Measurements from ENCODE around the gene TMIGD3.

Gene TMIGD3

DNA sequence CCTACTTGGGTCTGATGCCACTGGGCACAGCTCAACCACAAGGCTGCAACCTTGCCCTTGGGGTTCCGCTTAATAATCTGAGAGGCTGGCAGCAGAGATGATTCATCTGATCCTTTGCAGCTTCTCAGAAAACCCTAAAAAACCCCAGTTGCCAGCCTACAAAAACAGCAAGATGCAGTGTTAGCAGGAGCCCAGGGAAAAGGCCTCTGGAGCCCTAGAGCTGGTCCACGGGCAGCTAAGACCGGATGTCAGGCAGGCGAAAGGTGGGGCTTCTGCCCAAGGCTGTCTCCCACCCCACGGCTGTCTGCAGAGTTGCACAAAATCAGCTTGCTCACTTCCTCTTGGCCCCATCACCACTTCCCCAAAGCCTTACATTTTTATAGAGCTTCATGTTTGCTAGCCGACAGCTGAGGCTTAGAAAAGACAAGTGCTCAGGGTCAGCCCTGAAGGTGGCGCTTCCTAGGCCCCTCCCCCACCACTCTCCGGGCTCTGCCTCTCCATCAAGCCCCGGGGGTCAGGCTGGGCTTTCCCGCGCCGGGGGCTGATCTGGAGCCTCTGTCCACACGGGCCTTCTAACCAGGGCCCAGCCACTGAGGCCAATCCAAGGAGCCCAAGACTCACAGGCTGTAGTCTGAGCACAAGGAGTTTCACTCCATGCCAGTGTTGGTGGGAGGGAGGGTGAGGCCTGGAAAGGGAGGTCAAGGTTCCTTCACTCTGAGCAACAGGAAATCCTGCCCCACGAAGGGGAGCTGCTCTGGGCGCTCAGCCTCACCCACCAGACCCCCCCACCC, 4.2 kb upstream of the TMIGD3 start:
- no peak for DNase-seq

DNA sequence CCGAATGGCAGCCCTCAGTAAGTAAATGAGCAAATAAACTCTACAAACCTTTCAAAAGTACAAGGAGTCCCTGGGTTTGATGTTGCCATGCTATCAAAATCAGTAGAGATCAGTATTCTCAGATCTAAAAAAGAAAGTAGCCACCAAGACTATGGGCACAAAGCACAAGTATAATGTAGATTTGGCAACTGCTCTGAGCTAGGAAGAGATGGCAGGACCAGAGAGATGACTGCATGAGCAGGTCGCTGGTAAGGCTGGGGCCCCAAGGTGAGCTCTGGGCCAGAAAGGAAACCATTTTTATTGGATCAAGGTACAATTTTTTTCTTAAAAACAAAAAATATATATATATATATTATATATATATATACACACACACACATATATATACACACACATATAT, 3.1 kb upstream of the TMIGD3 start:
- no peak for DNase-seq

DNA sequence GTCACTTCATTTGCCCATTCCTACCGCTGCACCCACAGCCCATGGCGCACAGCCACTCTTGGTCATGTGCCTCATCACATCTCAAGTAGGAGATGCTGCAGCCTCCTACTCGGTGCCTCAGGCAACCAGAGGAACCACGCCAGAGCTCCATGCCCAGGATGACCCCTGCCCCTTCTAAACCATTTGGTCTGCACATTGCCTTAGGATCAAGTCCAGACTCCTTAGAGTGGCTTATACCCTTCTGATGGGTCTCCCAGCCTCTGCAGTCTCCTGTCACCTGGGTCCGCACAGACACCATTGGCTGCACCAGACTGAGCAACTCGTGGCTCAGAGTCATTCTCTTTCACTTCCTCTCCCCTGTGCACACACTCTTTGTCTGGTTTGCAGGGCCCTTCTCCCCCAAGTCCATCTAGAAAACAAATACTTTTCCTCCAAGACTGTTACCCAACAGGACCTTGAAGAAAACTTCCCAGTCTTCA, 2.2 kb upstream of the TMIGD3 start:
- no peak for DNase-seq

DNA sequence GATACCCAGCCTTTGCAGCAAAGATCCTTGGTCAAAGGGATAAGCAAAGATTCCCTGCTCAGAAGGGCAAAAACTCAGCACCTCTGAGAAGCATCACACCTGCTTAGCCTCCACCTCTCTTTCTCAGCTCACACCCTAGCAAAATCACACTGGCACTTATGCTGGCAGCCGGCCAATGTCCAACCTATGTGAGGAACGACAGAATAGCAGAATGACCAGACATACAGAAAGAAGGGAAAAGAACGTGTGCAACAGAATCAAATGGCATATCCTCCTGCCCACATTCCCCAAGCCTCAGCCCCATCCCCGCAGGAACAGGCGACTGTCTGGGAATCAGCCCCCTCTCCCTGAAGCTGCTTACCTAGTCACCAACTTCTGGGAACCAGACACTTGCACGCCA, 664 bp upstream of the TMIGD3 start:
- no peak for DNase-seq

DNA sequence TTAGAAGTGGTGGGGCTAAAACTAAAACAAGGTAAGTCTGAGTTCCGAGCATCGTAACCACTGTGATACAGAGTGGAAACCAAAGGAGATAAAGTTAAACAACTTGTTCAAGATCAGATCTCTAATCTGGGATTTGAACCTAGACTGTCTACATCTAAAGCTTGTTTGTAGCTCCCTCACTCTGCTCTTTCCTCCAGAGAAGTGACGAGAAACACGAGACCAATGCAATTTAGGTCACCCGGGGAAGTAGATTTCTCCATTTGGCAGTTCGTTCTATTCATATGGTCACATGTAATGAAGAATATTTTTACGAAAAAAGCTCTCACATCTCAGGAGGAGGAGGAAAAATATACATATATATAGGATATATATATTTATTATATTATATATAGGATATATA, 1.8 kb downstream of the TMIGD3 start:
- DNase-seq, result no peak

DNA sequence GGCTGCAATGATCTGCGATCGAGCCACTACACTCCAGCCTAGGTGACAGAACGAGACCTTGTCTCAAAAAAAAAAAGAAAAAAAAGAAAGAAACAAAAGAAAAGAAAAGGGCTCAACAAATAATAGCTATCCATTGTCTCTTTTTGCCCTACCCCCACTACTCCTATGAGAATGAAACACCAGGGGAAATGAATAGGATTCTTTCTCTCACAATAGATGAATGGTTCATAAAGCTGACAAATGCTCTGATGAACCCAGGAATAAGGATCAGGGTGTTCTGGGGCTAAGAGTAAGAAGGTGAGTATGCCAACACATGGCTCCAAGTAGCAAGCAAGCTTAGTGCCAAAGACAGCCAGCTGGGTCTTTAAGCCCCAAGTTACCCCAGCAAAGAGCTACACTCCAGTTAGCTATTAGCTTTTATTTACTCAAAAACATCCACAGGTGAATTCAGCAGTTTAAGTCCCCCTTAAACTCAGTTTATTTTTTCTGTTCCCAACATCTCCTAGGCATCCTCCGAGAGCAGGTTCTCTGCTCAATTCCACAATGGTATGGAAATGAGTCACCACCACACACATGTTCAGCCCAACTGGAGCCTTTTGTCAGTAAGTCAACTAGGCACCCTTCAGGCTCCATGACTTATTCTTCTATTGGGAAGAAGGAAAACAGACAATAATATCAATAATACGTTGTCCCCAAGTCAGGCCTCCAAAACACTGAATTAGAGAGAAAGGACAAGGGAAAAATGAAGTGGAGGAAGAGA, 4.2 kb downstream of the TMIGD3 start:
- DNase-seq, result no peak

DNA sequence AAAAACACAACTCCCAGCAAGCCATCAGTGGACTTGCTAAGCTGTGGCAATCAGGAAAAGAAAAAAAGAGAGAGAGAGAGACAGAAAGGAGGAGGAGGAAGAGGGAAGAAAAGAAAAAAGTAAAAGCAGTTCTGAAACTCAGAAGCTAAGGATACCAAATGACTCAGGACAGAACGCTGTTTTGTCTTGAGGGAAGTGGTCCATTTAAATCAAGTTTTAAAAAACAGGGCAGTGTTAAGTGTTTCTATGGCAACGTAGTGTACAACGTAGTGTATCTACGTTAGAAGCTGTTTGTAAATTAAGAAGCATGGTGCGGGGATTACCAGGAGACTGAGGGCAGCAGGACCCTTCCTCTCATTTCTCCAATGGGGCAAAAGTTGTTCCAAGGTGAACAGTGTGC, 5.8 kb downstream of the TMIGD3 start:
- DNase-seq, result no peak

DNA sequence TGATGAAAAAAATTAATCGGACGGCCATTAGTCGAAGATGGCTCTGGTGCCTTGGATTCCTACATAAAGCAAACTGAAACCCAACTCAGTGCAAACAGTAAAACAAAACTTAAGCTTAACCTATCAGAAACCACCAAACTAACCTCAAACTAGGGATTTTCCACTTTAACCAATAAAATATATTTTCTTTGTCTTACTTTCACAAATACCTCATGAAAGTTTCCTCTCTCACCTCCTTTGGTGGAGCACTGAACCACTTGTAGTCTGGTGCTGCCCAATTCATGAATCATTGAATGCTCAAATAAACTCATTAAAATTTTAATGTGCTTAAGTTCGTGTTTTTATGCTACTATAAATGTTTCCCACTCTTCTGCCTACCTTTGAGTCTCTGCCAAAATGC, 7.0 kb downstream of the TMIGD3 start:
- DNase-seq, result no peak

DNA sequence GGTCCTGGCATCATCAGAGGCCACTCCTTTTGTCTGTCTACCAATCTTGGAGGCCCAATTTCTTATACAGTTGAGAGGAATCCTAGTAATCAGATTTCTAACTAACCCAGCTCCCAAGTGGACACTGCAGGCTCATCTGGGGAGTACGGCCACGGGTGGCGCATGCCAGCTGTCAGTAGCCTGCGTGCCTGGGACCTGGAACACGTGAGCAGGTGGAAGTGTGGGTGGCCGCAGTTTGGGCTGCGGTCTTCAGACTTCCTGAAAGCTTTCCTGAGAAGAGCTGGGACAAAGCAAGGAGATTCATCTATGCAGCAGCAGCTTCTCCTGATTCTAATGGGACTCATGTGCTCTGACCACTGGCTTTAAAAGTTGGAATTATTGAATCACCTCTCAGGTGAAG, 12.4 kb downstream of the TMIGD3 start:
- DNase-seq, result no peak

DNA sequence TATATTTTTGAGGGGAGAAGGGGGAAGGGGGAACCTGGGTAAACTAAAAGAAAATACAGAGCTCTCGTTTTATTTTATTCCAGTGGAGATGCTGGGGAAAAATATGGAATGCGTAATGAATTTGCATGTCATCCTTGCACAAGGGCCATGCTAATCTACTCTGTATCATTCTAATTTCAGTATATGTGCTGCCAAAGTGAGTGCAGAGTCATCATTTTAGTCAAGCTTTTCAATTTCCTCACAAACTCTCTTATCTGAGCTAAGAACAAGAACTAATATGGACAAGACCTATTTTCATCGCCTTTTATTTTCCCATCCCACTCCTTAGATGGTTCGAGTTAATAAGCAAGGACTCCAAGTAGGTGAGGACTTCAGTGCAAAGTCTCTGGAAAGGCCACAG, 13.2 kb downstream of the TMIGD3 start:
- DNase-seq, result no peak

DNA sequence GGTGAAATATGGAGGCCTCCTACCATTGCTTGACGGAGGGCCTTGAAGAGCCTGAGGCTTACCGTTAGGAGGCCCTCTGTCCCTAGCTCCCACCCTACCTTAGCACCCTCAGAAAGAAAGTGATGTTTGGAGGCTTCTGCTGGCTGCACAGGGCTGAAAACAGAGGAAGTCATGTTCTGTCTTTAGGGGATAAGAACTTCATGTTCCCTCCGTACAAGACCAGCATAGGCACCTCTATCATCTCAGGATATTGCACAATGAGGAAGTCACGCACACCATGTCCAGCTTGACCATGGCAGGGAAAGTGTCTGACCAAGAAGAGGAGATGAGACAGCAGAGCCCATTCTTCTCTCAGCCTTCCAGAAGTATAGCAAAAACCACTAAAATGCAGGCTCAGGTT, 13.8 kb downstream of the TMIGD3 start:
- DNase-seq, result no peak

DNA sequence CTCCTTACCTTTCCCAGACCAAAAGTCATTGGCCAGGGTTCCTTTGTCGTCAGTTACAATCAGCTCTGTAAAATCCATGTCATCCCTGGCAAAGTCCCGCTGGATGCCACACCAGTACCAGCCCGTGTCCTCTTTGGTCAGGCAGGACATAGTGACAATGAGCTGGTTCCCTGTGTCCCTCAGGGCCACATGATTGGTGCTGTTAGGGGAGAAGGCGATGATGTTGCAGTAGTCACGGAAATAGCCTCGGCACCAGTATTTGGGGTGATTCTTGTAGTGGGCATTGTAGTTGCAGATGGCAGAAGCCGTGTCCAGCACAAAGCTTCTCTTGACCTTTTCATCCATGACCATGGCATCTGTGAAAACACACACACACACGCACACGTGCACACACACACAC, 14.8 kb downstream of the TMIGD3 start:
- no peak for DNase-seq

DNA sequence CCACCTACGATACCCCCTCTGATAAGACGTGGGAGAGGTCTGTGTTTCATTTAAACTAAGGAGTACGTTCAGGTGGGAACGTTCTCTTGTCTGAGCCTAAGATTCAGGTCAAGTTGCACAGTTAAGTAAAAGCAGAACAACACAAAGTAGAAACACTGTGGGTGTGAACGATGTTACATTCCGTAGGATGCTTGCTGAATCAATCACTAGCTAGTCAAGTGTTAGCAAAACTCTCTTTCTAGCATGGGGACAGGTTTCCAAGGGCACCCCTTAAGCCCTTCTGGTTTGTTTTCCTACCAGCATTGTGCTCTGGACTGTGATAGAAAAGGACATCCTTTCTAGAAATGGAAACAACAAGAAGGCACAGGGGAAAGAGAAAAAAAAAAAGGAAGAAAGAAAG, 16.3 kb downstream of the TMIGD3 start:
- DNase-seq, result no peak

DNA sequence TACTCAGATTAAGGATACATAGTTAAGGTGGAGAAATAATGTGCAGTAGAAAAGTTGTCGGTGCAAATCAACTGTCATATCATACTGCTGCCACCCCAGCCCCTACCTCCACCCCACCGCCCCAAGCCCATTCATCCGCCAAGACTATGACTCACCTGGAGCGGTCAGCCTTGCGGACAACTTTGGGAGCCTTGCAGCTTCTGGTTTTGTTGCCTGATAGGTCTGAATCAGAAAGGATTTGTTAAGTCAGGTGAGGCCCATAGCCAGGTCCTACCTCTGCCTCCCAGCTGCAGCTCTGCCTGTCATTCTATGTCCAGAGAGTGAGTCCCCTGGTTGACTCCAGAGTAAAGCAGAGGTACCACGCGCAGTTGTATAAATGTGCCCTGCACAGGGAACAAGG, 17.0 kb downstream of the TMIGD3 start:
- DNase-seq, result no peak

DNA sequence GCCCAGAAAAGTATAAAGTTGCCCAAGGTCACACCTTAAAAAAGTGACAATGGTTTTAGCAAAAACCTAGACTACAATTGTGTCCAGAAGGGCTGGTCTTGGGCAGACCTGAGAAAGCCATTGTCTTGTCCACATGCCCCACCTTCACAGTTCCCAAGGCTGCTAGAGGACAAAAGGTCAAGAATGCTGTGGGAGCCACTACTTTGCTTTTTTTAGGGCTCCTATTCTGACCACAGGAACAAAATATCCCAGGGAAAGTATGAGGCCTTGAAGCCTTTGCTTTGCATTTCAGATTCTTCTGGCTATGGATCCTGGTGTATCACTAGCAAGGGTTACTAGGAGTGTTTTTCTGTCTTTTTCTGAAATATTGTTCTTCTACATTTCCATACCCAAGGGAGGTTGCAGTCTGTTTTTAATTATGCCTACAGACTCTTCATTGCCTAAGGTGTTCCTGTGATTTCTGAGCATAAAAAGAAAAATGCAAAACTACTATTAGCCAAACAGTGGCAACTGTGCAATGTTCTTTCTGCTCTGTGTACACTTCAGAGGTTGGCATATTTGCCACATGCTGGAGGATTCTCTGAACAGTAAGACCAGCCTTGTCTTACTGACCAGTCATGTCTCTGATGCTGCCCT, 18.9 kb downstream of the TMIGD3 start:
- no peak for DNase-seq

DNA sequence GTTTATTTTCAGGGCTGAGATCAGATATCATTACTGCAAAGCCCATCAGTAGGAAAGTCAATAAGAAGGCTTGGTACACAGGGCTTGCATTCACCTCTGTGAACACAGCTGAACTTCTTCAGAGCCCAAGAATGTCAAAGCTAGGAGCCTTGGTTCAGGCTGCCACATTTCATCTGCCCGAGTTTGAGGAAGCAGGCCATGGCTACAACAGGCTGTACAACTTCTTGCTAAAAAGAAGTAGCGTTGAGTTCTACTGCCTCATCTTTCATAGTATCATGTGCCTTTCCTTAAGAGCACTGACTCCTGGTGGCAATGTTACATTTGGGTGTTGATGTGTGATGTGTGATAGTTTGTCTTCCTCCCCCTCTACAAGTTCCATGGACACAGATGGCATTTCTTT, 19.6 kb downstream of the TMIGD3 start:
- no peak for DNase-seq

DNA sequence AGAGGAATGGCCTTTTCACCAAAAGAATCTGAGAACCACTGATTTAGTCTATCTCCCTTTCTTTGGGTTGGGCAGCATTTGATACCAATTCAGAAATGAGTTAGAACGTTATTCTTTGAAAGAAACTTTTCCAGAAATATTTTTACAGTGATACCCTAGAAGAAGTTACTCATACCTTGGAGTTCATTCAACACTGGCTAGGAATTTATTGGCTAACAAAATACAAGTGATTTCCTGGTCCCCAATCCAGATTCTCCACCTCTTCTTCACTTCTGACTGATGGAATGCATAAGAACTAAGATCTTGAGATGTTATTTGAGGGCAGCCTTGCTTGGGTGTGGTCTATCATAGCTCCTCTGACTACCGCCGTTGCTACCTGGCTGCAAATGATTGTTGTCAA, 20.3 kb downstream of the TMIGD3 start:
- no peak for DNase-seq

DNA sequence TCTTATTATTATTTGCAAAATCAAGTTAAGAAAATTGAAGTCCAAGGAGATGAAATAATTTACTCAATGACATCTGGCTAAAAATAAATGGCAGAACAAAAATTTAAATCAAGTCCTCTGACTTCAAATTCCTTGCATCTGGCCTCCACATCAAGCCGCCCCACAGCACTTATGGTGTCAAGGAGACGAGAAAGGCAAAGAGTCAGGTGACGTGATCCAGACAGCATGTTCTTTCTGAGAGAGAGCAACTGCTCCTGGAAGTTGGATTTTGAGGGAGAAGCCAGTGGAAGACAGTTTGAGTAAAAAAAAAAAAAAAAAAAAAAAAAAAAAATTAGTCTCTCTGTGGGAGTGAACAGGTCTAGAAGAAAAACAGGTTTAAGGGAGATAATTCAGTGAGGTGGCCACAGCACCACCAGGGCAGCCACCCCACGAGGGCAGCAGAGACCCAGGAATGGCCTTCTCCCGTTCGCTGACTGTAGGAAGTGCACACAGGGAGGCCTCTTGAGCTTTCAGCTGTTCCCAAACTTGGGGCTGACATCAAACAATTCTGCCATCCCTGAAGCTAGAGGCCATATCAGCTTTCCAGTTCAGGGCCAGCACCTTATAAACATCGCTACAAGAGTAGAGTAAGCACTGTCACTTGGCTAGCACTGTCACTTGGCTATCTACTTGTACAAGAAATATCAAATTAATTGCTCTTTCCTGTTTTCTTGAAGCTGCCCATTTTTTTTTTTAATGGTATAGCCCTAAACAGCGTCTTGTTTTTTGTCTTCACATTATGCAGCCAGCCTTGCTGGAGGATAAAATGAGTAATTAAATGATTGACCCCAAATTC, 21.8 kb downstream of the TMIGD3 start:
- peak; percentile 15 for DNase-seq

DNA sequence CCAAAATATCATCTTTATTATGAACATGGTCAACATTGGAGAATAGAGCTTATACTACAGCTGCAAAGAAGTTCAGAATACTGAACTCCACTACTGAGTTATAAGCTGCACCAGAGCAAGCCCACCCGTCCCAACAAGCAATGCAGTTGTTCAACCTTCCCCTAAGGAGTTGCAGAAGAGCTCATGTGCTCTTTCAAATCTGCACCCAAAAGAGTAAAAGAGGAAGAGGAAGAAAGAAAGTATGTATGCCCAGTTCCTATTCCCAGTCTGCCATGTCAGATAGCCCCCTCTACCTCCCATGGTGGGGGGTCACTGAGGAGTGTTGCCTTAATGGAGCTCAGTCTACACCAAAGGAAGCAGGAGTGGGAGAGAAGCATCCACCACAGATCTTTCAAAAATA, 22.8 kb downstream of the TMIGD3 start:
- no peak for DNase-seq

DNA sequence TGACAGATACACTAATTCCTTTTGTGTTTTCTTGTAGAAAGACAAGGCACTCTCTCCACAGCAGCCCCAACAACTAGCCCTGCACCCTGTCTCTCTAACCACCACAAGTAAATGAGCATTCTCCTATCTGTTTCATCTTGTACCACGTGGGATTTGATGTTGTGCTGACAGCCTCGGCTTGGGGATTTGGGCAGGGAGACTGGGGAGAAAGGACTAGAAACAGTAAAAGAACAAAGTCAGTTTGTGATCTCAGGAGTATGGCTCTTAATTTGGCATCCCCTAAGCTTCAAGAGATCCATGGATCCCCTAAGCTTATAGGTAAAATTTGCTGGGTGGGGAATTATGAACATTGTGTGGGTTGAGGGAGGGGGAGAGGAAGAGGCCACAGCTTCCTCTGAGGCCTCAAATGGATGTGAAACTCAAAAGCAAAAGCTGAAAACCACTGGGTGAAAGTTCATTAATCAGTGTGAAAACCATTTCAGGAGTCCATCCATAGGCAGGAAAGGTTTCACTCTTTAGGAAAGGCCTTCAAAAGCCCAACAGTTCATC, 26.6 kb downstream of the TMIGD3 start:
- DNase-seq, result no peak

DNA sequence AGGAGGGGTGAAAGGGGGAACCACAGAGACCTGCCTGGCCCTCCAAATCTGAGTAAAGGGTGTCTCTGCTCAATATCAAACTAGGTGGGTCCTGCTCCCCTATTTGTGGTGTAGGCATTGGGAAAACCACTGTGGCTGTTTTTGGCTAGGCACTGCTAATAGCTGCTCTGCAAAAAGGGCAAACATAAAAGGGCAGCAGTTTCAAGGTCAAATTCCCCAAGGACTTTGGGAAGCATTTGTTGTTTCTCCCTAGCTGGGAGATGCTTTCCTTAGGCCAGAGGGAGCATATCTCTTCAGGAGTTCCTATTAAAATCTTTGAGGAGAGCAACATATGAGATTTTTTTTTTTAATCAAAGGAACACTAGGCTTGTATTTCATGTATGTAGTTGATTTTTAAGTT, 27.2 kb downstream of the TMIGD3 start:
- no peak for DNase-seq

DNA sequence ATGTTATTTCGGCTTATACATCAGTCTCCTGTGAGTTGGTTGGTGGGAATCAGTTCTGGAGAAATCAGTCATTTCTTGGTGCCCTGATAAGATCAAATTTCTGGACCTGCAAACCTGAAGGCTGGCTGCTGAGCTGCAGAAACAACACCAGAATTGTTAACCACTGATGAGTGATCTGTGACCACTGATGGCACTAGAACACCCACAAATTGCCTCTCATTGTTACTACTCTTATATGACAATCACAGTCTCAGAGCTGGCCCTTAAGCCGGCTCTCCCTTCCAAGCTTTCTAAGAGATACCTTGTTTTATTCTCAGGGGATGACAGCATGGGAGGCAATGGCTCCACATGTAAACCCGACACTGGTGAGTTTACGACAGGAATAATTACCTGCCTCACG, 27.7 kb downstream of the TMIGD3 start:
- DNase-seq, result no peak

DNA sequence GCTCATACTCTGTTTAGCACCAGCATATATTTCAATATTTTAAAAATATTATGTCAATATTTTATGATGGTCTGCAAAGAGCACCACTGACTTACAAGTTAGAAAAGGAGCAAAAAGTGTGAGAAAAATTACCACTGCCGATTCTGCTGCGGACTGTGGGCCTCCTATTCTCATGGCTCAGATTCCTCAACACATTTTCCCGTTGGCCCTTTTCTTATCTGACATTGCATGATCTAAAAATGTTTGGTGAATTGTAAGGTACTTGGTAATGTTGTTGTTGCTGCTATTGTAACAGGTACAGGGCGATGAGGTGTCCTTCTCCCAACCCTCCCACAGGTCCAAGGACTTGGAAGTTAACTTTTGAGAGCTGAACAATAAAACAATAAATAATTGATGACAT, 28.9 kb downstream of the TMIGD3 start:
- no peak for DNase-seq

Data from NCI-H748 treated with DMSO at 0.1 percent for 48 hours (cell line).